ENCODE data around the gene BEST1.
"Not testable (repeated sequence)": the region's sequence is repeated elsewhere in the genome, so short reads cannot be mapped to it uniquely, and the experiment has no call there.

BEST1 gene

GRCh38 chr11:61978703-61979661 is 28.8 kb downstream of the BEST1 start:
- no peak for DNase-seq

GRCh38 chr11:61980783-61981541 is 30.8 kb downstream of the BEST1 start:
- DNase-seq, result no peak

- no peak for DNase-seq
These were observed 33.3 kb downstream of the BEST1 start for GRCh38 chr11:61983419-61983818.

- DNase-seq, result no peak
These were observed 35.7 kb downstream of the BEST1 start for GRCh38 chr11:61985869-61986268.

GRCh38 chr11:61994981-61995380 is 44.8 kb downstream of the BEST1 start:
- DNase-seq, result no peak

GRCh38 chr11:61996933-61997332 is 46.8 kb downstream of the BEST1 start:
- no peak for DNase-seq

- DNase-seq, result no peak
These were observed 49.2 kb downstream of the BEST1 start for GRCh38 chr11:61999141-61999975.

GRCh38 chr11:62000539-62001446 is 50.6 kb downstream of the BEST1 start:
- DNase-seq, result no peak

- no peak for DNase-seq
These were observed 51.5 kb downstream of the BEST1 start for GRCh38 chr11:62001450-62002191.

- not testable (repeated sequence) for DNase-seq
These were observed 52.1 kb downstream of the BEST1 start for GRCh38 chr11:62002283-62002682.

GRCh38 chr11:62004473-62004872 is 54.3 kb downstream of the BEST1 start:
- no peak for DNase-seq

- no peak for DNase-seq
These were observed 58.0 kb downstream of the BEST1 start for GRCh38 chr11:62008193-62008592.

GRCh38 chr11:62010935-62011528 is 60.9 kb downstream of the BEST1 start:
- no peak for DNase-seq

- no peak for DNase-seq
These were observed 61.7 kb downstream of the BEST1 start for GRCh38 chr11:62011881-62012280.

GRCh38 chr11:62012451-62012831 is 62.3 kb downstream of the BEST1 start:
- no peak for DNase-seq

- no peak for DNase-seq
These were observed 62.8 kb downstream of the BEST1 start for GRCh38 chr11:62012832-62013461.

Measured in SHP77 (cell line).